ENCODE data around the gene PROM1. TPM values are rescaled to one million over a fixed set of nuclear protein-coding genes. Genes with fewer than 3 reads are reported as not detected.

Gene PROM1
- total RNA-seq, 2 donors from 2014 or later = 5.2 to 8.1 TPM

DNA sequence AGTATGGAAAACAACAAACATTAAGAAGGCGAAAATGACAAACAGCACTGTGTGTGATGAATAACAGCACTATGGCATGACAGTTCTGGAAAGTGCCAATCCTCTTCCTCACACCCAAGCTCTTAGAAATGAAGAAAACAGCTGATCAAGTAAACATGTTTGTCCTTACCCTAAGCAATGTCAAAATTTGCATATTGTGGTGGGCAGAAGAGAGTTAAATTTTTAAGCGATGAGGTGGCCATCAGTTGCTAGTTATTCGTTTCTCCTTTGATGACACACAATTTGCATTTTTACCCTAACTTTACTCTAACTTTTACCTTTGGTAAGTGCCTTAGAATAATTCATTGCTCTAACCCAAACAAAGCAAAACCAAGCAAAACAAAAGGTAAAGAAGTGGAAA is 8.8 kb downstream of the PROM1 start:
- TF ChIP-seq, protein P1, sequence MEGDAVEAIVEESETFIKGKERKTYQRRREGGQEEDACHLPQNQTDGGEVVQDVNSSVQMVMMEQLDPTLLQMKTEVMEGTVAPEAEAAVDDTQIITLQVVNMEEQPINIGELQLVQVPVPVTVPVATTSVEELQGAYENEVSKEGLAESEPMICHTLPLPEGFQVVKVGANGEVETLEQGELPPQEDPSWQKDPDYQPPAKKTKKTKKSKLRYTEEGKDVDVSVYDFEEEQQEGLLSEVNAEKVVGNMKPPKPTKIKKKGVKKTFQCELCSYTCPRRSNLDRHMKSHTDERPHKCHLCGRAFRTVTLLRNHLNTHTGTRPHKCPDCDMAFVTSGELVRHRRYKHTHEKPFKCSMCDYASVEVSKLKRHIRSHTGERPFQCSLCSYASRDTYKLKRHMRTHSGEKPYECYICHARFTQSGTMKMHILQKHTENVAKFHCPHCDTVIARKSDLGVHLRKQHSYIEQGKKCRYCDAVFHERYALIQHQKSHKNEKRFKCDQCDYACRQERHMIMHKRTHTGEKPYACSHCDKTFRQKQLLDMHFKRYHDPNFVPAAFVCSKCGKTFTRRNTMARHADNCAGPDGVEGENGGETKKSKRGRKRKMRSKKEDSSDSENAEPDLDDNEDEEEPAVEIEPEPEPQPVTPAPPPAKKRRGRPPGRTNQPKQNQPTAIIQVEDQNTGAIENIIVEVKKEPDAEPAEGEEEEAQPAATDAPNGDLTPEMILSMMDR (IDR thresholded peaks at IDR 0.05) = no peak
- H3K4me1 ChIP-seq = peaks cover 0 to 11% of the 10 kb centered on the region in 2 donors
- DNase-seq (ENCODE audit: low spot score) = no peak

DNA sequence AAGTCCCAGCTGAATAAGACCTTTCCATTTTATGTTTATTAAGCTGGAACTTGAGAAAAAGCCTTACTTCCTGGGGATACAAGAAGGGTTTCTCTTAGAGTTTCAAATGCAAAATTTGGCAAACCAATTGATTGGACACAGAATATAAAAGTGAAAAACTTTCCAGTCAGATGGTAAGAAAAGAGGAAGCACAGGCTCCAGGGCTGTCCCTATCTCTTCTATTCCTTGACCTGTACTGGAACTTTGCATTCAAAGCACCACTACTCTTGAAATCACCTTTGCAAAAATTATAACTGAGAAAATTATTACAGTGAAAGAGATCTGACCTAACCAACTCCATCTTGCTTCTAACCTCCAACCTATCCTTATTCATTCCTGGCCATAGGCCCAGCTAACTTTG is 11.7 kb downstream of the PROM1 start:
- Histone ChIP-seq H3K4me1 (no peaks in the 10 kb centered on the region), H3K9me3 (no peaks in the 10 kb centered on the region), H3K27me3 (no peaks in the 10 kb centered on the region), H3K36me3 (no peaks in the 10 kb centered on the region), H3K27ac (no peak overlapping the region), H3K4me3 (no peak overlapping the region)
- no peak for DNase-seq (ENCODE audit: low spot score)
- TF ChIP-seq, protein P1 (IDR thresholded peaks at IDR 0.05) = no peak

More for the DNA sequence above, 8.8 kb downstream of the PROM1 start:
- H3K36me3 ChIP-seq = no peaks in the 10 kb centered on the region
- no peak overlapping the region for H3K27ac ChIP-seq
- no peaks in the 10 kb centered on the region for H3K9me3 ChIP-seq
- H3K27me3 ChIP-seq = no peaks in the 10 kb centered on the region
- no peak overlapping the region for H3K4me3 ChIP-seq

DNA sequence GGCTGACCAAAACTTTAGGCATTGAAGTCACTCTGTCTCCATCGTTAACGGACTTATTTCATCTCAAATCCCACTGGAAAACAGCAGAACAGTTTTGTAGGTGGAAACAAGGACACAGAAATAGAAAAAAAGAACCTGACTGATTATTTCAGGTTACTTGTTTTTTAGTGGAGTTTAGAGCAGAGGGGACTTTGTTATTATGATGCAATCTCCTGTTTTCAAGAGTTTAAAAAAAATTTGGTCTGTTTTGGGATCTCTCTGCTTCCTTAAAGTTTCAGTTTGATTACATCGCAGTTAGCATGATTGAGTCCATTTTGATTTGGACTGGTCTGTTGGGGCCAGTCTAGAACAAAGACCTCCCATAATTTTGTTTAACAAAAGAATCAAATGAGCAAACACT is 13.6 kb downstream of the PROM1 start:
- no peak for DNase-seq (ENCODE audit: low spot score)
- TF ChIP-seq, protein P1 (IDR thresholded peaks at IDR 0.05) = no peak
- no peaks in the 10 kb centered on the region for H3K9me3 ChIP-seq

DNA sequence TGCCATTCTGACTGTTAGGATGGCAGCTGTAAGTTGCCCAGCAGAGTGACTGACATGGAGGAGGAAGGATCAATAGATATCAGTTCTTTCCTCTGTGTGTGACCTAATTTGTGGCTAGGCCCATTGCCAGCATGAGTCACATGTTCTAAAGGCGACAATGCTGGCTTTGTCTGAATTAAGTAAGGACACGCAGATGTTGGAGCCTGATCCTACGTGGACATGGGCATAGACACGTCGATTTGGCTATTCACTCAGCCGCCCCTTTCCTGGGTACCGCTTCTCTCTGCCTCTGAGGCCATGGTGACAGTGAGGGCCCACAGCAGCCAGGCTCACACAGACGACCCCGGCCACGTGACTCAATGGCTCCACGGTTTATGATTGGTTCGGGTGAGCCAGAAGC is 16.3 kb downstream of the PROM1 start:
- no peaks in the 10 kb centered on the region for H3K9me3 ChIP-seq
- no peaks in the 10 kb centered on the region for H3K36me3 ChIP-seq
- no peak for DNase-seq (ENCODE audit: low spot score)
- no peaks in the 10 kb centered on the region for H3K27me3 ChIP-seq
- no peaks in the 10 kb centered on the region for H3K4me1 ChIP-seq
- H3K4me3 ChIP-seq = no peak overlapping the region
- H3K27ac ChIP-seq = no peak overlapping the region
- TF ChIP-seq, protein P1 (IDR thresholded peaks at IDR 0.05) = no peak

More for the DNA sequence above, 13.6 kb downstream of the PROM1 start:
- H3K4me3 ChIP-seq = no peak overlapping the region
- H3K4me1 ChIP-seq = no peaks in the 10 kb centered on the region
- H3K27ac ChIP-seq = no peak overlapping the region
- H3K27me3 ChIP-seq = no peaks in the 10 kb centered on the region
- no peaks in the 10 kb centered on the region for H3K36me3 ChIP-seq

DNA sequence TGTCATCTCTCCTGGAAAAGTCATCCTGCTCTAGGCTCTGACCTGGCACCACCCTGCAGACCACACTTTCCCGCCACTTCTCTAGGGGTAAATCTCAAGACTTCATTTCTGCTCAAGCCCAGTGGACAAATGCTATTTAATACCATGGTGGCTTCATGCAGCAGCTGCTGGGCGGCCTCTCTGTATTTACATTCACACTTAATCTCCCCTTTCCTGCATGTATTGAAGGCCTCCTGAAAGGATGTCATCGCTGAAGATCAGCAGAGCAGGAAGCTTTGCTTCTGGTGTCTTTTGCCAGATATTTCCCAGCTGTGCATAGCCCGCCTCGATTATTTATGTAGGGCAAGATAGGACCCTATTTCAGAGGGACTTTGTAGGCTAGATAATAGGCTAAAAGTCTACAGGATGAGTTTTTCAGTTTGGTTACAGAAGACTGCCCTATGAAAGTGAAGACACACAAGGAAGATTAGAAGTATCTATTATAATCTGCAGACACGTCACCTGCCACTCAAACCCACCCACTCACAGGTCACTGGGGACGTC is 17.2 kb downstream of the PROM1 start:
- Histone ChIP-seq H3K27me3 (no peaks in the 10 kb centered on the region), H3K36me3 (no peaks in the 10 kb centered on the region), H3K4me1 (no peaks in the 10 kb centered on the region), H3K9me3 (no peaks in the 10 kb centered on the region), H3K27ac (no peak overlapping the region), H3K4me3 (no peak overlapping the region)
- TF ChIP-seq, protein P1 (IDR thresholded peaks at IDR 0.05) = no peak
- DNase-seq (ENCODE audit: low spot score) = no peak

DNA sequence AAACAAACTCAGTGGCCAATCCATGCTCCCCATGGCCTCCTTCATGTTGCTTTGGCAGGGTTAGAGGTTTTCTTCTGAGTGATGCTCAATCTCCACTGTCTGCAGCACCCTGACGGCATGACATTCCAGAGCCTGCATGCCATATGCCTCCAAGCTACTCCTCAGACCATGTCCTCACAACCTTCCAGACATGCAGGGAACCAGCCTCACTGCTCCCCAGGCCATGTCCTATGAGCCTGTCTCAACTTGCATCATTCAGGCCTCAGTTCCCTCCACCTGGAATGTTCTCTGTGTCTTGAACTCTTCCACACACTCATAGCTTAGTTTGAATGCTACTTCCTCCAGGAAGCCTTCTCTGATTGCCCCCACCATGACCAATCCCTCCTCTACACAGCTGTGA is 18.8 kb downstream of the PROM1 start:
- Histone ChIP-seq H3K27ac (no peak overlapping the region), H3K36me3 (no peaks in the 10 kb centered on the region), H3K4me1 (no peaks in the 10 kb centered on the region), H3K27me3 (no peaks in the 10 kb centered on the region), H3K4me3 (no peak overlapping the region), H3K9me3 (no peaks in the 10 kb centered on the region)
- TF ChIP-seq, protein P1 (IDR thresholded peaks at IDR 0.05) = no peak
- no peak for DNase-seq (ENCODE audit: low spot score)
